GOT3 (cell line): ENCODE results near the gene UHMK1.

ENCODE experiments used
- DNase-seq: peaks from one replicate; lab custom pipeline; 2025; ENCODE audit warnings: mixed read lengths; lab: John Stamatoyannopoulos, UW

The UHMK1 gene

DNA sequence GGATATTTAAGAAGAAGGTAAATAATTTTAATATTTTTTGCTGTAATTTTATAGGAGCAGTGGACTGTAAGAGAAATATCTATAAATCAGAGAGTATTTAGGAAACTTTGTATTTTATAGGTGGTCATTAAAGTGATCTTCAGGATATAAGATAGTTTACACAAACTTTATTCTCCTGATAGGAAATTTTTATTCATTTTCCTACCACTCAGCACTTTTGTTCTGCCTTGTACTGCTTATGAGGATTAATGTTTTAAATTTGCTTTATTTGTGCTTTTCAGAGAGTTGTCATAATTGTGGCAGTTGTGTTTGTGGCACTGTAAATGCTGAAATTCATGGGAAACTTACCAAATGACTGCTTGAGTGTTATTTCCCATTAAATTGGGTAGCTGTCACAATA is 29.7 kb downstream of the UHMK1 start:
- no peak for DNase-seq

GRCh38 chr1:162530307-162530987 is 32.8 kb downstream of the UHMK1 start:
- DNase-seq, result no peak

GRCh38 chr1:162530988-162531319 is 33.3 kb downstream of the UHMK1 start:
- no peak for DNase-seq

- DNase-seq, result no peak
Measured at GRCh38 chr1:162535501-162535900, 37.9 kb downstream of the UHMK1 start.

DNA sequence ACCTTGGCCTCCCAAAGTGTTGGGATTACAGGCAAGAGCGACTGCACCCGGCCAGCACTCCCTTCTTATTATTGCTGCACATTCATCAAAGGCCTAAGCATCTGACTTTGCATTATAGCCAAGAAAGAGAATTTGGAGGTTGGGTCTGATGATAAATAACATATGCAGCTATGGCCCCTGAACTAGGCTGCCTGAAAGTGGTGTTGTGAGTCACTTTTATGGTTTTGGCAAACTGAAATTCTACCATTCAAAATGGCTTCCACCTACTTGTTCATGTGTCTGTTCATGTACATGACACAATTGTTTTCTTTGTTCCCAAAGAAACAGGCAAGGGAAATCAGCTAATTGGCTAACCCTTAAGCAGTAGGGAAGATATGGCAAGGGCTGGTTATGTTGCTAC is 38.9 kb downstream of the UHMK1 start:
- no peak for DNase-seq

DNA sequence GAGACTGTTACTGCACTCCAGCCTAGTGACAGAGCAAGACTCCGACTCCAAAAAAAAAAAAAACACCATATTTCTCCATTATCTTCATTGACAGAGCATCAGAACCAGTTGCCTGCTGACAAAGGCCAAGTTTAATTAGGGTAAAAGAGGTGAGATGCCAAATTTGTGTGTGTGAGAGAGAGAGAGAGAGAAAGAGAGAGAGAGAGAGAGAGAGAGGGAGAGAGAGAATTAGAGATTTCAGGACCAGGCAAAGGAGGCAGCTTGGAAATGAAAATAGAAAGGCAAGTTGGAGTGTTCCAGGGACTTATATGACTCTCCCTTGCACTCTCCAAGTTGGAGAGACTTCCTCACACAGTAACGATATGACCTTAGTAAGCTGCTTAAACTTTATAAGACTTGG is 39.6 kb downstream of the UHMK1 start:
- DNase-seq, result no peak

- DNase-seq, result no peak
Measured at GRCh38 chr1:162538815-162539431, 41.3 kb downstream of the UHMK1 start.

DNA sequence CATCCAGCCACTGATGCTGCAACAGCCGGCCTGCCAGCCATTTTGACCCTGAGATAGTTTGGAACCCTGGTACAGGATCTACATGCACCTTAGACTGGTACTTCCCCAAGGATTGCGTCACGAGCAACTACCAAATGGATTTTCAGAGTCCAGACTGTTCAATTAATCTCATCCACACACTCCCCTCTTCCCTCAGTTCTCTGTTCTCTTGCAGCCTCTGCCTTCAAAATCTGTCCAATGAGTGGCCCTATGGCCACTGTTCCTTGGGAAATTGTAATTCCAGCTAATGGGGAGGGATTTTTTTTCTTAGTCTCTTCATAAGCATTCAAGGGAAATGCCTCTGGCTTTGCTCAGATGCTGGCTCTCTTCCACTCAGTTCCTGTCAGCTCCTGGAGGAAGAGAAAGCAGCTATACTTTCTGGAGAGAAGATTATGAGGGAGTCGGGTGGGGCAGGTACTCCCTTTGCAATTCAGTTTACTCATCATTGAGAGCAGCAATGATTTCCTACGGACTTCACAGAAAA is 44.1 kb downstream of the UHMK1 start:
- no peak for DNase-seq

DNA sequence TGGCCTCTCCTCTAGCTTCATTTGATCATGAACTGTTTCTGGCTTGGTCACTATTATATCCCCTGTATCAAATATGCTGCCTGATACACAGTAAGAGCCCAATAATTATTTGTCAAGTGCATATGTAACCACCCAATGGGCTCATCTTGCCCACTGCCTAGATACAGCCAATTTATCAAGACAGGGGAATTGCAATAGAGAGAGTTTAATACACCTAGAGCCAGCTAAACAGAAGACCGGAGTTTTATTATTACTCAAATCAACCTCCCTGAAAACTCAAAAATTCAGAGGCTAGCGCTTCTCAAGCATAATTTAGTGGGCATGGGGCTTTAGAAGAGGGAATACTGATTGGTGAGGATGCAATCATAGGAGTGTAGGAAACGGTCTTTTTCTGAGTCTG is 45.6 kb downstream of the UHMK1 start:
- DNase-seq, result no peak

- DNase-seq, result no peak
Measured at GRCh38 chr1:162548170-162548569, 50.6 kb downstream of the UHMK1 start.

GRCh38 chr1:162549001-162549400 is 51.4 kb downstream of the UHMK1 start:
- DNase-seq, result no peak

GRCh38 chr1:162550925-162551324 is 53.3 kb downstream of the UHMK1 start:
- no peak for DNase-seq

DNA sequence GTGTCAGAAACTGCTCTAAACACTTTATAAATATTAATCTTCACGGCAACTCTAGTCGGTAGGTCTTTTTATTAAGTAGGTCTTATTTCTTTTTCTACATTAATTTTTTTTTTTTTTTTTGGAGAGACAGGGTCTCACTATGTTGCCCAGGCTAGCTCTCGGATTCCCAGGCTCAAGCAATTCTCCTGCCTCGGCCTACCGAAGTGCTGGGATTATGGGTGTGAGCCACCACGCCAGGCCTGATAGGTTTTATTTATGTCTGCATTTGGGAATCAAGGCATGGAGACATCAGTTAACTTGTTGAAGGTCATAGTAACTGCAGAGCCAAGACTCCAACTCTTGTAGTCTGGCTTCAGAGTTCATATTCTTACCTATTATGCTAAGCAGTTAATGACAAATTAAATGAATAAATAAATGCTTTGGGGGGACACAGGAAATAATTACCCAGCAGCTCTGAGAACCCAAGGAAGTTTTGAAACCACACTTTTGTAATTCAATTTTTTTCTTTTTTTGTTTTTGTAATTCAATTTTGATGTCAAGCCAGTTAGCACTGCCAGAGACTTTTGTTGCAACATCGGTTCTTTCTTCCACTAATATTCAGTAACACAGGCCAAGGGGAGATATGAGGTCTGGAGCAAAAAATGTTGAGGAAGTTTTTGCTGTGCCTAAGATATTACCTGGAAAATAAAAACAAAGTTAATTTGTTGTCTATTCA is 54.5 kb downstream of the UHMK1 start:
- DNase-seq, result no peak

DNA sequence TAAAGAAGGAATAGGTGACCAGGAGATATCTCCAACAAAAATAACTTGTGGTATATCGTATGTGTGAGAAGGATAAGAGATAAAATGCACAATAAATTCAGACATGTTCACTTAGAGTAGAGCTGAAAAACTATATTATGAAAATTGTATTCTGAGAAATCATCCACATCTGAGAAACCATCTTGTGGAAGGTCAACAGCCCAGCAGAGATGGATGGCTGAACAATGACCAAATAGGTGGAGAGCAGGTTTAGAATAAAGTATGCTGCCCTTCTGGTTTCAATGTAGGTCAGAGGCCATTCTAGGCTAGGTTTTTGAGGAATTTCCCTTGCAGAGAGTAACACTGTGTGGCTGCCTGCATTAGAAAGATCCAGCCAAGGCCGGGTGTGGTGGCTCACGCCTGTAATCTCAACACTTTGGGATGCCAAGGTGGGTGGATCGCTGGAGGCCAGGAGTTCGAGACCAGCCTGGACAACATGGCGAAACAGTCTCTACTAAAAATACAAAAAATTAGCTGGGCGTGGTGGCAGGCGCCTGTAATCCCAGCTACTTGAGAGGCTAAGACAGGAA is 55.1 kb downstream of the UHMK1 start:
- DNase-seq, result no peak

DNA sequence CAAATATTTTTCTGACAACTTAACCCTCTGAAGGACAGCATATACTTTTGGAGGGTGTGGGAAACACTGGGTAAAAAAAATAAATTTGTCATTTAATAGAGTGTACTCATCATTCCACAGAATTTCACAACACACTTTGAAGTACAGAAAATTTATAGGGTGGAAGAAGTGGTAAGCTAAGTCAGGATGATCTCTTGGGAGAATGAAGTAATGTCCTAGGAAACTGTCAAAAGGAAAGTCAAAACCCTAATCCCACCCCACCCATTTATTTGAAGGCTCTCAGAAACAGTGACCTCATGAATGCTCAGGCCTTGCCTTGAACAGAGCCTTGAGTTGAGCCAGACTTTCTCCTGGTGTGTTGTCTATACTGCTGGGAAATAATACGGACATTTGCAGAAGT is 56.6 kb downstream of the UHMK1 start:
- DNase-seq, result no peak

DNA sequence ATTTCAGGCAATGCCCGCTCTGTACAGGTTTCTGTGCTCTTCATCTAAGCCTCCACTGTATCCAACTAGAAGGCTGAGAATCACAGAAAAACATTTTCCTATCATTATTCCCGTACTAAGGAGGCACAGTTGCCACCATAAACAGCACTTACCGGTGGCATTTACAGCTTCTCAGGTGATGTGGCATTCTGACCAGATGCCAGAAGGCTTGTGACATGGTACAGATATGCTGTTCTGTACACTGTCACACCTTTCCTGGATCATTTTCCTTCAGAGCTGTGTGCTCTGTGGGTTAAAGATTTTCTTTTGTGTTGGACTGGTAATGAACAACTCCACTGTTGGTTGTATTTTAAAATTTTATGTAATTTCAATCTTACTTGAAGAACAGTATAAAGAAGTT is 59.9 kb downstream of the UHMK1 start:
- DNase-seq, result no peak

- DNase-seq, result no peak
Measured at GRCh38 chr1:162560303-162561036, 62.9 kb downstream of the UHMK1 start.

DNA sequence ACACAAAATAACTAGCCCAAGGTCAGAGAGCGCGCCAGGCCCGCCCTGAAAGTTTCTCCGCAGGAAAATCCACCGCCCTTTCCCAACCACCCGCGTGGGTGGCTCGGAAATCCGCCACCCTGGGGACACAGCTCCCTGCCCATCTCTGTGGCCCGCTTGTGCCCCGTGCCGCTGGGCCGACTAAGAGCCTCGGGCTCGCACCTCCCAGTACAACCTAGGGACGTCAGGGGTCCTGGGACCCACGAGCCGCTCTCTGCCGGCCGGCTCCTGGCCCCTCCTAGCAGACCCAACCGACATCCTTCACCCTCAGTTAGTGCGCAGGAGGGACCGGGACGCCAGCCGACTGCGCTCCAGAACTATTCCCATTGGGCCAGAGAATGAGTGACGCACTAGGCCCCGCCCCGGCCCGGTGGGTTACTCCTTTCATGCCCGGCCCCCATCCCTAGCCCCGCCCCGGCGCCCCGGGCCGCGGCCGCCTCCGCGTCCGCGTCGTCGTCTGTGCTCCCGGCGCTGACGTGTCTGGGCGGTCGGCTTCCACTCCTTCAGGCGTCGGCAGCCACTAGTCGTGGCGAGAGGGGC is 63.5 kb downstream of the UHMK1 start:
- peak; percentile 96 for DNase-seq

GRCh38 chr1:162561616-162562469 is 64.2 kb downstream of the UHMK1 start, which contains the start of gene UAP1:
UAP1 (plus strand) TSS chr1:162561722; CDS start chr1:162566069, 4,347 bp downstream.
- DNase-seq, result no peak

DNA sequence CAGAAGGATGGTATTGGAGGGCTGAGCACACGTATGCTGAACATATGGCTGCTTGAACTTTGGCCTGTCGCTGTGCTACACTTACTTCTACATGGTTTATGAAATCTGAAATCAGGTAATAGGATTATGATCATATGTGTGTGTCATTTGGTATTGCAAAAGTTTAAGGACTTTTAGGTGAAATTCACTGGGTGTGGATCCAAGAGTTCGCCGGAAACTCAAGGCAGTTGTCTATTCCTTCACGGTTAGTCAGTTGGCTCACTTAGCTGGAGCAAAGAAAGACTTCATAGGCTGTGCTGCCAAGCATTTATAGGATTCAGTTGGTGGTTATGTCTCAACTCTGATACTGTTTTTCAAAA is 64.8 kb downstream of the UHMK1 start:
- DNase-seq, result no peak

GRCh38 chr1:162564762-162565218 is 67.2 kb downstream of the UHMK1 start:
- no peak for DNase-seq
